OCI-LY1 (cell line): ENCODE measurements around the gene IGF2R.
"Not testable (repeated sequence)": the region's sequence is repeated elsewhere in the genome, so short reads cannot be mapped to it uniquely, and the experiment has no call there.

Source experiments
- EZH2 ChIP-seq: fragments of 200-600 bp; sonication (generic), shearing (Covaris generic); IDR thresholded peaks from 2 replicates; pipeline ENCODE4 v1.8.0; 2017; ENCODE audit warnings: borderline replicate concordance, mixed run types, mild to moderate bottlenecking, antibody characterized with exemption, low read length, moderate library complexity, mixed read lengths
- TF ChIP-seq, protein P1 (sequence below): fragments of 200-600 bp; sonication (generic), shearing (Covaris generic); IDR thresholded peaks from 2 replicates; pipeline ENCODE4 v1.5.1; 2017; ENCODE audit warnings: mild to moderate bottlenecking, antibody characterized with exemption, low read length, moderate library complexity, mixed read lengths

DNA sequence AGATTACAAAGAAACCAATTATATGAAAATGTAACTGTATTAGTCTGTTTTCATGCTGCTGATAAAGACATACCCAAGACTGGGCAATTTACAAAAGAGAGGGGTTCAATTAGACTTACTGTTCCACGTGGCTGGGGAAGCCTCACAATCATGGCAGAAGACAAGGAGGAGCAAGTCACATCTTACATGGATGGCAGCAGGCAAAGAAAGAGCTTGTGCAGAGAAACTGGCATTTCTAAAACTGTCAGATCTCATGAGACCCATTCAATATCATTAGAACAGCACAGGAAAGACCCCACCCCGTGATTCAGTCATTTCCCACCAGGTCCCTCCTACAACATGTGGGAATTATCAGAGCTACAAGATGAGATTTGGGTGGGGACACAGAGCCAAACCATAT lies 44.7 kb upstream of the IGF2R start:
- TF ChIP-seq, protein P1, sequence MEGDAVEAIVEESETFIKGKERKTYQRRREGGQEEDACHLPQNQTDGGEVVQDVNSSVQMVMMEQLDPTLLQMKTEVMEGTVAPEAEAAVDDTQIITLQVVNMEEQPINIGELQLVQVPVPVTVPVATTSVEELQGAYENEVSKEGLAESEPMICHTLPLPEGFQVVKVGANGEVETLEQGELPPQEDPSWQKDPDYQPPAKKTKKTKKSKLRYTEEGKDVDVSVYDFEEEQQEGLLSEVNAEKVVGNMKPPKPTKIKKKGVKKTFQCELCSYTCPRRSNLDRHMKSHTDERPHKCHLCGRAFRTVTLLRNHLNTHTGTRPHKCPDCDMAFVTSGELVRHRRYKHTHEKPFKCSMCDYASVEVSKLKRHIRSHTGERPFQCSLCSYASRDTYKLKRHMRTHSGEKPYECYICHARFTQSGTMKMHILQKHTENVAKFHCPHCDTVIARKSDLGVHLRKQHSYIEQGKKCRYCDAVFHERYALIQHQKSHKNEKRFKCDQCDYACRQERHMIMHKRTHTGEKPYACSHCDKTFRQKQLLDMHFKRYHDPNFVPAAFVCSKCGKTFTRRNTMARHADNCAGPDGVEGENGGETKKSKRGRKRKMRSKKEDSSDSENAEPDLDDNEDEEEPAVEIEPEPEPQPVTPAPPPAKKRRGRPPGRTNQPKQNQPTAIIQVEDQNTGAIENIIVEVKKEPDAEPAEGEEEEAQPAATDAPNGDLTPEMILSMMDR, result not testable (repeated sequence)
- not testable (repeated sequence) for TF ChIP-seq EZH2
